22Rv1 (cell line): Measurements from ENCODE around the gene RARRES2.
"Not testable (repeated sequence)": the region's sequence is repeated elsewhere in the genome, so short reads cannot be mapped to it uniquely, and the experiment has no call there.

Experiments used
- H3K27ac ChIP-seq: fragments of 450-650 bp; 2 replicates; pipeline ENCODE4 v1.5.1; 2017
- CTCF ChIP-seq: fragments of 450-650 bp; IDR thresholded peaks from 2 replicates; pipeline ENCODE4 v1.5.1; 2017; ENCODE audit warnings: mild to moderate bottlenecking
- ZFX ChIP-seq: fragments of 450-650 bp; IDR thresholded peaks from 2 replicates; pipeline ENCODE4 v1.6.1; 2017; ENCODE audit warnings: antibody characterized with exemption, borderline replicate concordance

The RARRES2 gene

GRCh38 chr7:150341263-150342120 lies at the start of gene RARRES2:
Gene RARRES2, minus strand, starts transcription at chr7:150341629. Its CDS starts 1,020 bp downstream, at chr7:150340609.
- no peak within 1 kb of the TSS for H3K27ac ChIP-seq
- no peak for TF ChIP-seq CTCF
- no peak for TF ChIP-seq ZFX

GRCh38 chr7:150390205-150390604 lies 48.8 kb upstream of the RARRES2 start:
- H3K27ac ChIP-seq: no peak overlapping the region
- TF ChIP-seq ZFX: no peak
- TF ChIP-seq CTCF: no peak

GRCh38 chr7:150389532-150389816 lies 48.0 kb upstream of the RARRES2 start:
- TF ChIP-seq CTCF (no peak), ZFX (no peak)

GRCh38 chr7:150388709-150389531 lies 47.5 kb upstream of the RARRES2 start:
- TF ChIP-seq CTCF (no peak), ZFX (no peak)
- no peak overlapping the region for H3K27ac ChIP-seq

More at GRCh38 chr7:150389532-150389816, 48.0 kb upstream of the RARRES2 start:
- no peak overlapping the region for H3K27ac ChIP-seq

DNA sequence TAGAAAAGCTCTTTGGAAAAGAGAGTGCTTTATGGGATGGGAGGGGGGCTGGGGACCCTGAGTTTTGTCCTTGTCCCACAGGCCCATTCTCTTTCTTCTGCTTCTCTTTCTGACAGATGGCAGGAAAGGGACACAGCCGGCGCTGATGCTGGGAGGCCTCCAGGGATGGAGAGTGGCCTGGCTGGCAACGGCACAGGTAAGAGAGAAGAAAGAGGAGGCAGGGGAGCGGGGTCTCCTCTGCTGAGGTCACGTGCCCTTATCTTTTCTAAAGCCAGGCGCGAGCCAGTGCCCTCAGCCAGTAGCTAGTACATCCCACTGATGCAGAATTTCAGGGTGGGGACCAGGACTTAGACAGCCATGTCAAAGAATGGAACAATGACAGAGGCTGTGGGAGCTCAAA lies 46.9 kb upstream of the RARRES2 start:
- TF ChIP-seq ZFX: no peak
- no peak for TF ChIP-seq CTCF
- no peak overlapping the region for H3K27ac ChIP-seq

DNA sequence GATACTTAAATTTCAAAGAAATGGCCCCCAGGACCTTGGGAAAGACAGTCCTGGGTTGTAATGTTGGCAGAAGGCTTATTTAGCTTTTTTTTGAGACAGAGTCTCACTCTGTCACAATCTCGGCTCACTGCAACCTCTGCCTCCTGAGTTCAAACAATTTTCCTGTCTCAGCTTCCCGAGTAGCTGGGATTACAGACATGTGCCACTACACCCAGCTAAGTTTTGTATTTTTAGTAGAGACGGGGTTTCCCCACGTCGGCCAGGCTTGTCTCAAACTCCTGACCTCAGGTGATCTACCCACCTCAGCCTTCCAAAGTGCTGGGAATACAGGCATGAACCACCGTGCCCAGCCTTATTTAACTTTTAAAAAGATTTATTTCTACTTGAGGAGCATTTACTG lies 44.5 kb upstream of the RARRES2 start:
- not testable (repeated sequence) for H3K27ac ChIP-seq

- no peak for TF ChIP-seq CTCF
- TF ChIP-seq ZFX: no peak
- no peak overlapping the region for H3K27ac ChIP-seq
Measured at GRCh38 chr7:150385302-150385723, 43.9 kb upstream of the RARRES2 start.
